Panc1 (cell line): ENCODE data around the gene C1QTNF12. TPM values are rescaled to one million over a fixed set of nuclear protein-coding genes. Genes with fewer than 3 reads are reported as not detected.

Experiments used
- ATAC-seq: fragments of 200-7000 bp; cut with Tn5 transposase; 2 replicates; pipeline ENCODE4 v1.9.1; 2020; ENCODE audit warnings: mild to moderate bottlenecking, moderate library complexity
- BruUV-seq: library from RNA; stranded (reverse); fragments of 400-500 nt; replicated peaks from 2 replicates; lab custom pipeline; 2021; lab: Mats Ljungman, UMichigan
- CTCF ChIA-PET: fragments of 300-600 bp; sonication (Branson Sonifier 250); formaldehyde crosslinking; loops from one replicate; lab custom pipeline; 2022; ENCODE audit warnings: antibody characterized with exemption; lab: Charles Lee
- POLR2A ChIA-PET: fragments of 300-600 bp; sonication (Branson Sonifier 250); formaldehyde crosslinking; loops from one replicate; lab custom pipeline; 2022; ENCODE audit warnings: antibody characterized with exemption; lab: Charles Lee
- DNase-seq: peaks from one replicate; pipeline ENCODE4 v3.0.0-alpha.2; 2010; ENCODE audit warnings: low read depth, low spot score
- H3K27ac ChIP-seq: 2 replicates; pipeline ENCODE4 v1.5.1; 2011; ENCODE audit warnings: mild to moderate bottlenecking, low read length, inconsistent platforms
- H3K27me3 ChIP-seq: fragments of 200-500 bp; sonication (Bioruptor generic); 2 replicates; pipeline ENCODE4 v1.6.0; 2014; ENCODE audit warnings: low read length, inconsistent platforms; ENCODE audit not compliant: control insufficient read depth, insufficient read depth
- H3K36me3 ChIP-seq: fragments of 200-500 bp; sonication (Bioruptor generic); 2 replicates; pipeline ENCODE4 v1.5.1; 2014; ENCODE audit warnings: inconsistent platforms, mild to moderate bottlenecking, low read length, moderate library complexity; ENCODE audit not compliant: control insufficient read depth, insufficient read depth
- H3K4me1 ChIP-seq: 2 replicates; pipeline ENCODE4 v1.5.1; 2011; ENCODE audit warnings: inconsistent platforms, mild to moderate bottlenecking, low read length, moderate library complexity; ENCODE audit not compliant: control insufficient read depth, insufficient read depth
- H3K4me3 ChIP-seq, 2 experiments: 2 replicates each; pipeline ENCODE4 v1.5.1; 2011 to 2012; ENCODE audit warnings: low read depth in 2 of 2, low read length in 2 of 2, mild to moderate bottlenecking in 2 of 2, inconsistent platforms in 1 of 2, moderate library complexity in 1 of 2
- H3K9me3 ChIP-seq: fragments of 200-500 bp; sonication (Bioruptor generic); 2 replicates; pipeline ENCODE4 v1.5.1; 2014; ENCODE audit warnings: low read depth, mild to moderate bottlenecking, inconsistent platforms, low read length, moderate library complexity; ENCODE audit not compliant: control insufficient read depth, insufficient read depth
- CTCF ChIP-seq: fragments of 450-650 bp; IDR thresholded peaks from 2 replicates; pipeline ENCODE4 v1.5.1; 2017; ENCODE audit warnings: mild to moderate bottlenecking
- POLR2AphosphoS5 ChIP-seq: IDR thresholded peaks from 2 replicates; pipeline ENCODE4 v1.6.1; 2012; ENCODE audit warnings: mild to moderate bottlenecking, low read depth, low read length, moderate library complexity
- REST ChIP-seq, 2 experiments: IDR thresholded peaks; 2 replicates each; pipeline ENCODE4 v1.6.1; 2011 to 2012; ENCODE audit warnings: low read depth in 2 of 2, control low read depth in 1 of 2, low read length in 1 of 2, mild to moderate bottlenecking in 1 of 2, moderate library complexity in 1 of 2; ENCODE audit not compliant: insufficient read depth in 1 of 2
- SIN3A ChIP-seq: IDR thresholded peaks from 2 replicates; pipeline ENCODE4 v1.6.1; 2012; ENCODE audit warnings: low read depth, mild to moderate bottlenecking, low read length, moderate library complexity, borderline replicate concordance; ENCODE audit not compliant: insufficient read depth
- TCF7L2 ChIP-seq: IDR thresholded peaks from 2 replicates; pipeline ENCODE4 v1.6.1; 2011; ENCODE audit warnings: mild to moderate bottlenecking, low read depth, low read length, inconsistent platforms
- in situ Hi-C: cut with HindIII; loops from 2 replicates; pipeline ENCODE4 v1.10.0; 2016; ENCODE audit warnings: low sequenced_read_pairs, low pct_unique_long_range_greater_than_20kb
- intact Hi-C: fragments of 100-400 bp; cut with micrococcal nuclease; formaldehyde crosslinking; loops from one replicate; pipeline ENCODE4 v1.10.0; 2022; ENCODE audit not compliant: unreplicated experiment
- total RNA-seq: library from RNA; stranded (reverse); gene quantifications from one replicate; pipeline ENCODE4 v1.2.1, GENCODE V29; 2021; ENCODE audit not compliant: unreplicated experiment

C1QTNF12 gene
- total RNA-seq, 1 experiment from 2014 or later, result 41.4 TPM

- no TSS peak for BruUV-seq
- in situ Hi-C loops (no loop called here), intact Hi-C loops (loop anchor here (5.0 kb wide), 1 partner anchor 111 kb away; no protein-coding TSS in a partner anchor)
- TF ChIP-seq TCF7L2, result no peak
- ChIA-PET POLR2A (no interaction called here), CTCF (no interaction called here)
- DNase-seq (no peak), ATAC-seq (no peak)
- Histone ChIP-seq H3K27me3 (no peaks in the 10 kb centered on the region), H3K4me1 (peaks cover 44% of the 10 kb centered on the region), H3K36me3 (peaks cover 8% of the 10 kb centered on the region; the same call in 1 of the 2 replicates), H3K27ac (peak overlapping the region; percentile 65), H3K9me3 (no peaks in the 10 kb centered on the region), H3K4me3 (no peak overlapping the region)
These were observed 13.5 kb downstream of the C1QTNF12 start for GRCh38 chr1:1232796-1233566.

- ChIA-PET POLR2A (interaction anchor here (0.6 kb wide), 1 partner anchor 108 kb away, joined by 3 read pairs; no protein-coding TSS in a partner anchor), CTCF (no interaction called here)
- ATAC-seq, result peak; percentile 28
- TF ChIP-seq POLR2AphosphoS5 (no peak), SIN3A (no peak), TCF7L2 (no peak), REST (IDR thresholded peaks at IDR 0.05; ENCODE audit: insufficient read depth in 1 of 2, low read depth in 2 of 2, low read length in 1 of 2) (no peak), CTCF (no peak)
- Histone ChIP-seq H3K9me3 (no peaks in the 10 kb centered on the region), H3K27ac (peak within 1 kb of the TSS; percentile 98), H3K27me3 (no peaks in the 10 kb centered on the region), H3K36me3 (peaks cover 8% of the 10 kb centered on the region; the same call in 1 of the 2 replicates), H3K4me1 (peaks cover 37% of the 10 kb centered on the region), H3K4me3 (peak within 1 kb of the TSS; percentile 89 to 98)
- BruUV-seq, result no TSS peak
- no peak for DNase-seq
- intact Hi-C loops (loop anchor here (5.0 kb wide), 1 partner anchor 110 kb away; no protein-coding TSS in a partner anchor), in situ Hi-C loops (no loop called here)
These were observed 14.2 kb downstream of the C1QTNF12 start, which contains the start of gene B3GALT6 for GRCh38 chr1:1232208-1232795. TSS of gene B3GALT6 (plus strand) at chr1:1232237. CDS start at chr1:1232279, 42 bp downstream.
